GM19193 (cell line): ENCODE data around the gene OXLD1.

Experiments used
- POLR2A ChIP-seq: IDR thresholded peaks from 4 replicates; pipeline ENCODE4 v1.6.1; 2011; ENCODE audit not compliant: insufficient read depth, insufficient read length; ENCODE audit errors: extremely low read depth

OXLD1 gene

DNA sequence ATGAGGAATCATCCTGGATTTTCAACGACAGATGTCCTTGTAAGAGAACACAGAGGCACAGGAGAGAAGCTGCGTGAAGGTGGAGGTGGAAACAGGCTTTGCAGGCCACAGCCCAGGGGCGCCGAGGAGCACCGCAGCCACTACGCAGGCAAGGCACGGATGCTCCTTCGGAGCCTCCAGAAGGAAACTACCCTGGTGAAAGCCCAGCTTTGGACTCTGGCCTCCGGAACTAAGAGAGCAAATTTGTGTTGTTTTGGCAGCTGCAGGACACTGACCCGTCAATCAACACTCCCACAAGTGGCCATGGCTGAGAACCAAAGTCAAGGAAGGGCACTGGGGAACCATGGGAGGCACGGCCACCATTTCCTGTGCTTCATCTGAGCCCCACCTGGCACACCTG is 13.7 kb upstream of the OXLD1 start:
- no peak for TF ChIP-seq POLR2A

DNA sequence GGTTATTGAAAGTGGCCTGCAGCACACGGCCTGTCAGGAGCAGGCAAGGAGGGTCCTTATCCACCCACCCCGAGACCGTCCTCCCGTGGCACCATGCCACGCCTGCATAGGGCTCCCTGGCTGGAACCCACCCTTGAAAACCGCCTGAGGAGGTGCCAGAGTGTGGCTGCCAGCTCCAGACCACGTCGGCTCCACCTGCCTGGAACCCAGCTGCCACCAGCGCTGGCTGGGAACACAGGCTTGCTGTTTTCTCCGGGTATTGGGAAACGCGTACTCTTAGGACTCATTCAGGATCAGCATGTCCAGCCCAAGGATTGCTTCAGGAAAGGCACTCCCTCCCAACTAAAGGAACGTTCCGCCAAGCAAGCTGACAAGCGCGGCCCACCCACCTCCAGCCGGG is 10.5 kb upstream of the OXLD1 start:
- TF ChIP-seq POLR2A, result no peak

DNA sequence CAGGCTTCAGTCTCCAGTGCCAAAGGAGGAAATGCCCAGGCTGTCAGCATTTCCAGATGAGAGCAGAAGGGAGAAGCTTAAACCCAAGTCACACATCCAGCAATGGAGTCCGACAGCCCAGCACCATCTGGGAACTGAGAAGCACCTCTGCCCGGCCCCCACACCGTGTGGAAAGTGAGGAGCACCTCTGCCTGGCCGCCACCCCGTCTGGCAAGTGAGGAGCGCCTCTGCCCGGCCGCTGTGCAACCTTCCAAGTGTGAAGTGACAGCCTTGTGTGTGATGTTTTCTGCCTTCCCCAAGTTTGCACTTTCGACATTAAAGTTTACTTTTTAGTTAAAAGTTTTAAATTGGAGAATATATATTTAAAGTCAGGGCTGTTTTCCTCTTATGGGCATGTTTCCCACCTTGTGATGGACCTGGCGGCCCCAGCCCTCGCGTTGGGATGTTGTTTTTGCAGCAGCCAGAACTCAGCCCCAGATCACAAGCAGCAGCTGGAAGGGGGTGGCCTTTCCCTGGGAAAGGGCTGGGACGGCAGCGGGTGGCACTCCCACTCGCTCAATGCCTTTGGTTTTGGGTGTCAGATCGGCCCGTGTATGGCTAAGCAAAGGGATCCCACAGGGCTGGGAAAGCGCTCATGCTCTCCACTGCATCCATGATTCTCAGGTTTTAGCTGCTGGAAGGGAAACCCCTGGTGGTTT is 7.3 kb upstream of the OXLD1 start:
- no peak for TF ChIP-seq POLR2A

DNA sequence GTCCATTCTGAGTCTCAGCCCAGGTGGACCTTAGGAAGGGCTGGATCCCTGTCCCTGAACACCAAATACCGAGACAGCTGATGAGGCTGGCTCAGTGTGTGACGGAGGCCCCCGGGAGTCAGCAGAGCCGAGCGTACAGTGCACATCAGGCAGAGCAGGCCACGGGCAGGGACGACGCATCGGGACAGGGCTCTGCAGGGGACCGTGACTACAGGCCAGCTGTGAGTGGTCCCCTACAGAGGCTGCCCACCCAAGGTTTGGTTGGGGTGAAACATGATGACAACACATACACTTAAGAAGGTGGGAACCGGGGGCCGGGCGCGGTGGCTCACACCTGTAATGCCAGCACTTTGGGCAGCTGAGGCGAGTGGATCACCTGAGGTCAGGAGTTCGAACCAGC is 6.5 kb upstream of the OXLD1 start:
- no peak for TF ChIP-seq POLR2A

DNA sequence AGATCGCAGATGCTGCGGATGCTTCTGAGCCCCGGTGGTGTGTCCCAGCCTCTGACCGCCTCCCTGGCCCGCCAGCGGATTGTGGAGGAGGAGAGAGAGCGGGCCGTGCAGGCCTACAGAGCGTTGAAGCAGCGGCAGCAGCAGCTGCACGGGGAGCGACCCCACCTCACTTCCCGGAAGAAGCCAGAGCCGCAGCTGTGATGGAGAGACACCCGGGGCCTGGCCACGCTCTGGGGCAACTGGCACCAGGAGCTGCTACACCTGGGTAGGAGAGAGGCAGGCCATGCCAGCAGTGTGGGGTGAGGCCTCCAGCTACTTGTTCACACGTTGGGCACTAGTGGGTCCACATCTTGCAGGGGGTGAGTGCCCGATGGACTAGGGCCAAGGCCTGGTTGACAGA is 6.1 kb upstream of the OXLD1 start:
- no peak for TF ChIP-seq POLR2A

DNA sequence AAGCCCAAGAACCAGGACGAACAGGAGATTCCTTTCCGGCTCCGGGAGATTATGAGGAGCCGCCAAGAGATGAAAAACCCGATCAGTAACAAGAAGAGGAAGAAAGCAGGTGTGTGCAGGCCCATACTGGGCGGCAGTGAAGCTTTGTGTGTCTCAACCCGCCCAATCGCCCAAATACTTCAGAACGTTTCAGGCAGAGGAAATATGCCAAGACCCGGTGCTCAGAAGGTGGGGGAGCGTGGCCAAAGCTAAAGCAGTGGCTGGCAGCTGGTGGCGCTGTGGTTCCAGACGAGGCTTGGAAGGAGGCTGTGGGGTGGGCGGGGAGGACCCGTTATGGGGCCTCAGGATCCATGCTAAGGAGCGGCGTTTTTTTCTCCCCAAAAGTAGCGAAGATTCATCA is 1.3 kb upstream of the OXLD1 start:
- no peak for TF ChIP-seq POLR2A

DNA sequence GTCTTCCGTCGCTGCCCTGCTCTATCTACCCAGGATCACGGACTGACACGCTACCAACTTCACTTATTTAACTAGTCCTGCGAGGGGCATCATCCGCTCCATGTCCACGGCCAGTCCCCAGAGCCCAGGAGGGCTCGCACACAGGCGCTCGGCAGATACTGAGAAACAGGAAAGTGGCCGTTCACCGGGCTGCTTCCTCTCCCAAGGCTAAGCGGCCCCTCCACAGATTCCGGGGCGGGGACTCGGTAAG is 388 bp downstream of the OXLD1 start:
- no peak for TF ChIP-seq POLR2A

DNA sequence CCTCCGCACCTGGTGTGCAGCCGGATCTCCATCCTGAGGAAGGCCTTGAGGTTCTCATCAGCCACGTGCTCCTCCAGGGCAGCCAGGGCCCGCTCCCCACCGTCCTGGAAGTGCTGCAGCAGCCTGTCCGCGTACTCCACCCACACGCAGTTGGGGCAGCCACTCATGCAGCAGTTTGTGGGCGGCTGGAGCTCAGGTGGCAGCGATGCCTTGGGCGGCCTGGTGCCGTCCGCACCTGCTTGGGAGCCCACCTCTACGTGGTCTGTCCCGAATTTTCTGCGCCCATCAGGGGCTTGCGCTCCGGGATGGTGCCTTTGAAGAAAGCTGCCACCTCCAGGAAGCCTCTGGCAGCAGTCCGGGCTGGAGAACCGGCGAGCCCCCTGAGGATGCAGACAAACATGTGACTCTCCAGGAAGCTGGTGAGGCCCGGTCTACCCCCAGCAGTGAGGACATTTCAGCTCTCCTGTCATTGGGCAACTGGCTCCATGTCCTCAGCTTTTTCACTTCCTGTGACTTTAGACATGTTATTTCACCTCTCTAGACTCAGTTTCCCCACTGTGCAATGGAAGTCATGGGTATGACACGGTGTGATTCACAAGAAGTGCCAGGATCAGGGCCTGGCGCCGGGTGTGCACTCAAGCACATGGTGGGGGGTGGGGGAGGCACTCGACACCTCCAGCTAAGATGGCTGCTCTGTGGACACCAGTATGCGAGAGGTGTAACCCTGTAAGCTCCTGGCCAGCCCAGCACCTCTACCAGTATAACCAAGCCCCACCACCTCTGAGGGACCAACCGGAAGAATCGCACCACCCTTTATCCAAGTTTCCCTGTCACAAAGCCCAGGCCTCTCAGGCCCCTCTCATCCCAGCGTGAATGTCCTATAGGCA is 957 bp downstream of the OXLD1 start:
- peak; percentile 44 for TF ChIP-seq POLR2A

DNA sequence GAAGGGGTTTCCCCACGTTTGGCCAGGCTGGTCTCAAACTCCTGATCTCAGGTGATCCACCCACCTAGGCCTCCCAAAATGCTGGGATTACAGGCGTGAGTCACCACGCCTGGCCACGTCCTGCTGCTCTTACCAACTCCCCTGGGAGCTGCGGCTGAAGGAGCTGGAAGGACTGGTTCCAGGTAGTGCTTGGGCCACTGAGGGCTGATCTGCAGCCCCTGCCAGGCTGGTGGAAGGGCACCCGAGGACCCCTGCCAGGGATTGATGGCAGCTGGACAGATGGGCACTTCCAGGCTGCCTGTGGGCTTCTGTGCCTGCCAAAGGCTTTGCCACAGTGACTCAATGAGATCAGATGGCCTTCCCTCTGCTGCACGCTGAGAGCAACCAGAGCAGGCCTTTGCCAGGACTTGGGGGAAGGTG is 2.3 kb downstream of the OXLD1 start:
- no peak for TF ChIP-seq POLR2A

DNA sequence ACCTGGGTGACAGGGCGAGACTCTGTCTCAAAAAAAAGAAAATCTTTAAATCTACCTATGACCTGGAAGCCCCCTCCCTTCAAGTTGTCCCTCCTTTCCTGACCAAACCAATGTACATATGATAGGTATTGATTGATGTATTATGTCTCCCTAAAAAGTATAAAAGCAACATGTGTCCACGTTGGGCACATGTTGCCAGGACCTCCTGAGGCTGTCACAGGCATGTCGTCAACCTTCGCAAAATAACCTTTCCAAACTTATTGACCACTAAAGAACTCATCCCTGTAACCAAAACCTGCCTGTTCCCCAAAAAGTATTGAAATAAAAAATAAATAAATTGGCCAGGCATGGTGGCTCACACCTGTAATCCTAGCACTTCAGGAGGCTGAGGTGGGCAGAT is 4.4 kb downstream of the OXLD1 start:
- TF ChIP-seq POLR2A, result no peak

DNA sequence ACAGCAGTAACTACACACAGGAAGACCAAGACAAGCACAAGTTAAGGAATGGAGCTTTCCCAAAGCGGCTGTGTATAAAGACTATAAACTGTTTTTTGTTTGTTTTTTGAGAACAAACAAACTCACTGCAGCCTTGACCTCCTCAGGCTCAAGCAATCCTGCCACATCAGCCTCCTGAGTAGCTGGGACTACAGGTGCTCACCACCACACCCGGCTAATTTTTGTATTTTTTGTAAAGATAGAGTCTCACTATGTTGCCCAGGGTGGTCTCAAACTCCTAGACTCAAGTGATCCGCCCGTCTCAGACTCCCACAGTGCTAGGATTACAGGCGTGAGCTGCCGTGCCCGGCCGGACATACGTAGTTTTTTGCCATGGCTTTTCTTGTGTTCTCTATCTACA is 6.0 kb downstream of the OXLD1 start:
- no peak for TF ChIP-seq POLR2A

DNA sequence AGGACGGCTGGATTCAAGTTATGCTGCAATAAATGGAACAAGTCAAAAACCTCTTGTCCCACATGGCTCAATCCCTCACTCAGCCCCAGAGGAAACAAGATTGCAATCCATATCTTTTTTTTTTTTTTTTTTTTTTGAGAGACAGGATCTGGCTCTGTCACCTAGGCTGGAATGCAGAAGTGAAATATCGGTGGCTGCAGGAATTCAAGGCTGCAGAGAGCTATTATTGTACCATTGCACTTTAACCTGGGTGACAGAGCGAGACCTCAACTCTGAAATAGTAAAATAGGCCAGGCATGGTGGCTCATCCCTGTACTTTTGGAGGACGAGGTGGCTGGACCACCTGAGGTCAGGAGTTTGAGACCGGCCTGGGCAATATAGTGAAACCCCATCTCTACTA is 7.4 kb downstream of the OXLD1 start:
- no peak for TF ChIP-seq POLR2A

DNA sequence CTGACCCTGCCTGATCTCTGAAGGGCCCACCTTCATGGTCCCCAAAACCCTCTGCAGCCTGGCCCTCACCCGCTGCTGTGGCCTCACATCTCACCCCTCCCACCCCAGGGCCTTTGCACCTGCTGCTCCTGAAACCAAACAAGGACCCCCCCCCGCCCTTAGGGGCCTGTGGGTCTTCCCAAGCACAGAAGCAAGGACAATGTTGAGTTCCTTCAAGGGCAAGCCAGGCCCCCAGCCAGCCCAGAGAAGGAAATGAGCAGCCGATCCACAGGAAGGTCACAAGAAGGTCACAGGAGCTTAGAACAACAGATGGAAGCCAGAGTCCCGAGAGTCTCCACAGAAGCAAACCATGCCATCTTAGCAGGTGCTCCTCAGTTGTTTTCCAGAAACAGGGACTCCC is 9.6 kb downstream of the OXLD1 start:
- no peak for TF ChIP-seq POLR2A

DNA sequence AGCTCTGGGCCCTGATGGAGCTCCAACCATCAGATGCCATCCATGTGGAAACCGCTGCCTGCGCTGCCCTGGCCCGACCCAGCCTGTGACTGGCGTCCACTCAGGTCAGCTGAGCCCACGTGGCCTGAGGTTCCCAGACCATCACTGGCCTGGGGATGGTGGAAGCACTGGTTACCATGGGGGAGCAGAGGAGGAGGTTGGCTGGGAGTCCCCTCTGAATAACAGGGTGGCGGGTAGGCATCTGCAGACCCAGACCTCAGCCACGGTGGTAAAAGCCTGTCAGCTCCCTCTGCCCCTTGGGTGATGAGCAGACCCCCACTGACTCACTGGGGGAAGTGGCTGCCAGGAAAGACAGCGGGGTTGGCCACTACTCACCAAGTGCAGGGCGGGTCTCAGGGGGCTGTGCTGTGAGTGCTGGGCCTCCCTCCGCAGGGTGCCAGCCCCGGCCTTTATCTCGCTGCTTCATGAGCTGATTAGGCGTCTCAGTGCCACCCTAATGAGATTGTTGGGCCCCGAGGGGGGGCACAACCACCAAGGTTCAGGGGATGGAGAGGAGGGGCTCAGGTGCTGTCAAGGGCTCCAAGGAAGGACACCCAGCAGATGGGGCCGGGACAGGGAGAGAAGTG is 10.2 kb downstream of the OXLD1 start, which contains the start of gene PDE6G:
Gene PDE6G, minus strand, starts transcription at position 425 of the 626 bp plus-strand sequence. CDS start 3,237 bp downstream, outside the sequence.
- TF ChIP-seq POLR2A, result no peak

DNA sequence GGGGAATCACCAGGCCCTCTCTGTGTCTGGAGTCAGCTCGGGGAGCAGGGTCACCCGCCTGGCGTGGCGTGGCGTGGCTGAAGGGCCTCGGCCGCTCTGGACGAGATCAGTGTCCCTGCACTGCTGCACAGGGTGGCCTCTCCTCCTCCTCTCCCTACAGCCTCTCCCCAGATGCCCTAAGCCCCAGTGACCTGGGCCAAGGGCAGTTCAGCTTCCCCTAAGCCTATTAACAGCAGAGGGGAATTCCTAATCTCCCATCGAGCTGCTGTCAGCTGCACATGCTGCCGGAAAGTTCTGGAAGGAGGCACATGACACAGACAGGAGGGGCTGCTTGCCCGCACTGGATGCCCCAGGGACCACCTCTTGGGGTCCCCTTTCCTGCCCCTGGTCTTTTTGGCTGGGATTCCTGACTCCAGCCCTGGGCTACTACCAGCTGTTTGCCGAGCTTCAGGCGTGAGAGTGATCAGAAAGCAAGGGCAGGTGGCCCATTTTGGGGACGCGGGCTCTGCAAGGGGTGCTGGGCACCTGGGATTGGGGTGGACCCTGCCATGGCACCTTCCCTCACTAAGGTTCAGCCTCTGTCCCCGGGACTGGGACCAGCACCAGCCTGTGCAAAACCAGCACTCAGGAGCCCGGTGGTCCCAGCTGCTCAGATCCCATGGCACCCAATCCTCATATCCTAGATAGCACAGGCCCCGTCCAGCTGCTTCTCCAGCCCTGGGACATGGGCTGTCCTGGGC is 10.9 kb downstream of the OXLD1 start:
- TF ChIP-seq POLR2A, result no peak

DNA sequence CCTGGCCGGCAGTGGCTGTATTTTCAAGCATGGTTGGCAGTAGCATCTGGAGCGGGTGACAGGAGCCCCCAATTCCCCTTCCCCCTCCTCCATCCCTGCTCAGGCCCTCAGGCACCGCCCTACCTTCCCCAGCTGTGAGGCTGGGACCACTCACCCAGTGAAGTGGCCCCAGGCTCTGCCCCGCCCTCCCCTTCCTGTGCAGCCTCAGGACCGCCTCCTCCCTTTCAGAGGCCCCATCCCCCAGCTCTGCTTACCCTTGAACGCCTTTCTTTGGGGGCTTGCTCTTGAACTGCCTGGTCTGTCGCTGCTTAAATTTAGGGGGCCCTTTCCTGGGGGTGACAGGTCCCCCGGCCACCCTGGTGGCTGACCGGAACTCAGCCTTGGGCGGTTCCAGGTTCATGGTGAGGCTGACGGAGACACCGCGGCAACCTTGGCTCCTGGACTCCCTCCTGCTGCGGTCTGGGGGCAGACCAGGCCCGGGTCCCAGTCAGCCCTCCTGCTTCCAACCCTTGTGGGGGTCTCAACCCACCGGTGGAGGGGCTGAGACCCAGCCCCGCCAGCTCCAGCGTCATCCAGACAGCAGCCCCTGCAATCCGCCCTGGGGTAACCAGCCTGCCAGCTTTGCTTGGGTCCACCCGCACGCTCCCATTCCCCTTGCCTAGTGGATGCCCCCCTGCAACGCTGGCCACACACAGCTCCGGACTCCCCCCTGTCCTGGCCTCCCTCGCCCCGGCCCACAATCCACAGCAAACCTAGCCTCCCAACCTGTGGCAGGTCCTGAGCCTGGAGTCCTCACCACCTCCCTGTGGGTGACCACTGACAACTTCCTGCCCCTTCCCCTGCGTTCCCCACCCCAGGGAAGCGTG is 13.3 kb downstream of the OXLD1 start:
- no peak for TF ChIP-seq POLR2A
